Measurements from ENCODE around the gene HSPA2. TPM values are rescaled to one million over a fixed set of nuclear protein-coding genes. Genes with fewer than 3 reads are reported as not detected.
A peak's percentile ranks its signal among the peaks of the same experiment; 100 is the strongest.

The HSPA2 gene
- total and polyA plus RNA-seq, 2 of the 4 experiments (the other 2 are of a cell fraction), result 18.4 to 19.7 TPM

DNA sequence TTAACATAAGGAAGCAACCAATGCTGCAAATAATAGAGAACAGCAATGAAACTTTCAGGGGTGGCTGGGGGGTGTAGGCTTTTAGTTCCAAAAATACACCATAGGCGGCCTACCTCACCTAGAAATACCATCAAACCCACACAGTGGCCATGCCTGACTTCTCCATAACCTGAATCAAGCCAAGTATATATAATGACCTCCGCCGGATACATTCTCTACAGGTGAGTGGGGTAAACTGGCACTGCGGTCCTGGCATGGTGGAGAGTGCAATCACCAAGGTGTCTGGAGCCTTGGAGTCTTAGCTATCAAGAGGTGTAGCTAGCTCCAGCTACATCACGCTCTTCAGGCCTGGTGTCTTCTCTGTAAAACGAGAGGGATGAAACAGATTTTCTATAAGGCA is 38.1 kb upstream of the HSPA2 start:
- Histone ChIP-seq H4K20me1 (ENCODE audit: insufficient read depth, low read length) (peaks cover 22% of the 10 kb centered on the region), H2AK5ac (ENCODE audit: low read depth, low read length) (peak overlapping the region; percentile 59), H3K18ac (ENCODE audit: low read depth, low read length) (peak overlapping the region; percentile 4; the same call in 1 of the 2 replicates), H2AFZ (replicated peaks; ENCODE audit: low read length, poor library complexity) (no peak overlapping the region), H3K9me1 (ENCODE audit: insufficient read depth, low read length) (peaks cover 7% of the 10 kb centered on the region; the same call in 1 of the 2 replicates), H2AK9ac (replicated peaks; ENCODE audit: low read depth, low read length, poor library complexity) (no peak overlapping the region), H3K4ac (ENCODE audit: low read depth, low read length) (peak overlapping the region; percentile 95), H3K4me3 (ENCODE audit: insufficient read depth, low read depth, low read length) (peak overlapping the region; percentile 87), H4K5ac (ENCODE audit: low read depth, low read length) (peak overlapping the region; percentile 86; the same call in 1 of the 2 replicates), H3K36me3 (ENCODE audit: control insufficient read depth, insufficient read depth, low read length) (no peaks in the 10 kb centered on the region), H3K9ac (ENCODE audit: low read depth, low read length) (peak overlapping the region; percentile 97), H4K8ac (ENCODE audit: low read depth in 2 of 2, low read length in 2 of 2) (peak overlapping the region; percentile 93 to 96; a peak in 2 of 4 replicates), H3K79me1 (ENCODE audit: low read depth in 1 of 2, low read length in 2 of 2) (peaks cover 18 to 52% of the 10 kb centered on the region in 2 experiments), H3K56ac (ENCODE audit: extremely low read depth, insufficient read depth, low read length) (peak overlapping the region; percentile 91), H4K91ac (ENCODE audit: insufficient read depth, low read depth, low read length) (peak overlapping the region; percentile 56), H3K14ac (replicated peaks; ENCODE audit: low read depth, low read length) (peak overlapping the region; percentile 5; the same call in 1 of the 2 replicates), H3K4me2 (ENCODE audit: low read depth, low read length) (peak overlapping the region; percentile 93), H3K9me3 (ENCODE audit: control insufficient read depth, insufficient read depth, low read length) (no peaks in the 10 kb centered on the region), H3K27ac (ENCODE audit: insufficient read depth, low read length) (peak overlapping the region; percentile 100), H2BK120ac (ENCODE audit: low read depth, low read length) (no peak overlapping the region), H2BK20ac (ENCODE audit: low read depth, low read length) (no peak overlapping the region), H3K23ac (ENCODE audit: low read depth, low read length) (peak overlapping the region; percentile 99; the same call in 1 of the 2 replicates), H2BK15ac (ENCODE audit: low read depth, low read length) (no peak overlapping the region; the same call in 2 of the 3 replicates), H3K4me1 (ENCODE audit: control insufficient read depth, insufficient read depth, low read length) (peaks cover 12% of the 10 kb centered on the region), H3K27me3 (ENCODE audit: control insufficient read depth, insufficient read depth, low read length) (no peaks in the 10 kb centered on the region), H2BK5ac (ENCODE audit: low read depth, low read length, poor library complexity, severe bottlenecking) (peak overlapping the region; percentile 100)
- in situ Hi-C loops (cut with MboI; ENCODE audit: low sequenced_read_pairs) (no loop called here), dilution Hi-C loops (cut with HindIII; ENCODE audit: low sequenced_read_pairs, unreplicated experiment) (no loop called here), intact Hi-C loops (cut with micrococcal nuclease) (no loop called here)
- CTCF ChIA-PET, result interaction anchor here (1.4 to 1.6 kb wide), 2 partner anchors 8 to 11 kb away, joined by 3 read pairs; no protein-coding TSS in a partner anchor
- WGBS, 2 experiments (ENCODE audit: extremely low coverage in 2 of 2, insufficient read length in 1 of 2), result no CpG with 5 or more reads among the region's 6 CpGs
- DNase-seq (no peak), ATAC-seq (ENCODE audit: low read depth) (no peak)
- TF ChIP-seq BHLHE40 (IDR thresholded peaks at IDR 0.05; ENCODE audit: low read depth, low read length) (no peak), CHD1 (IDR thresholded peaks at IDR 0.05; ENCODE audit: low read depth, low read length) (no peak), SMC3 (IDR thresholded peaks at IDR 0.05; ENCODE audit: low read depth, low read length) (no peak), POLR2A (IDR thresholded peaks at IDR 0.05; ENCODE audit: low read depth, low read length) (no peak)
- POLR2A ChIA-PET (ENCODE audit: unreplicated experiment), result no interaction called here
- BruUV-seq (replicated peaks), result no TSS peak
